ENCODE data around the gene ST3GAL5.
"Not testable (repeated sequence)": the region's sequence is repeated elsewhere in the genome, so short reads cannot be mapped to it uniquely, and the experiment has no call there.

ST3GAL5 gene

GRCh38 chr2:85915606-85916303, 27.0 kb upstream of the ST3GAL5 start:
- DNase-seq = no peak

DNA sequence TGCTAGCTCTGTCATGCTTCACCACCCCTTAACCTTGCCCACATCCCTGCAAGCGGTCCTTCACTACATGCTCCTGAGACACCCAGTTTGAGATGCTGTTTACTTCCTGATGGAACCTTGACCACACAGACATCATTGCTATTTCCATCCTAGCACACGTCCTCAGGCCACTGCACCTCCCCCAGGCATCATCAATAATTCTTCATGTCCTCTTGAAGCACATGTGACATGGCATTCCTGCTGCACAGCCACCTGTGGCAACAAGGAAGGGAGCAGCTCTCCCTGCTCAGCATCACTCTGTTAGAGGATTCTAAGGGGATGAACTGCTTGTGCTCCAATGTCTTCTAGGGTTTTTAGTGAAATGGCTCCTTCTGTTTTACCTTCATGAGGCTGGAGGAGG, 26.1 kb upstream of the ST3GAL5 start:
- DNase-seq = no peak

GRCh38 chr2:85913884-85914881, 25.4 kb upstream of the ST3GAL5 start:
- no peak for DNase-seq

DNA sequence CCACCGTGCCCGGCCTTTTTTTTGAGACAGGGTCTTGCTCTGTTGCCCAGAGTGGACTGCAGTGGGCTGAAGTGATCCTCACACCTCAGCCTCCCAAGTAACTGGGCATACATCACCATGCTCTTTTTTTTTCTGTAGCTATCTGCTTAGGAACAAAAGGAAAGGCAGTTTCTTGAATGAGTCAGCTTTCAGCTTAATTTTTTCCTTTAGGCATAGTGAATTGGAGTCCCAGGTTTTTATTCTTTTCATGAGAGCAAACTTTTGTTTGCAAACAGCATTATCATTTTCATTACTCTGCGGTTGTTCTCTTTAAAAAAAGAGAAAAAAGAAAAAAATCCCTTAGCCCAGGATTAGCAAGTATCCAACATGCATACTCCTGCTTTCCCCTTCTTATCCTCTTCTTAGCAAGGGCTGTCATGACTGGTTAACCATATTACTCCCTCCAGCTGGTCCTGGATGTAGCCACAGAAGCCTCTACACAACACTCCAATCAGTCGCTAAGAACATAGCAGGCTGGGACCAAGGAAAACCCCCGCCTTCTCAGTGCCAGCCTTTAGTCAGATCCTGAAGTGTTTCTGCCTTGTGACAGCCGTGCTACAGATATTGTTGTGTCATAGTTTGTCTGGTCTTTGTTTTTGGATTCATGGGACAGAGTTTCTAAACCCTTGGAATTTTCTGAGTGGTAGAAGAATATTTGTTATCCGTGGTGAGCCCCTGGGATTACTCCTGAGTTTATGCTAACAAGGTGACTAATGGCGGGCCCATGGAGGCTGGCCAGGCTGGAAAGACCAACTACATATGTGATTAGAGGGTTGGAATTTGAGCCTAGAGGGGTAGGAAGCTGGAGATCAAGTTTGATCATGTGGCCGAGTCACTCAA, 23.3 kb upstream of the ST3GAL5 start:
- no peak for DNase-seq

DNA sequence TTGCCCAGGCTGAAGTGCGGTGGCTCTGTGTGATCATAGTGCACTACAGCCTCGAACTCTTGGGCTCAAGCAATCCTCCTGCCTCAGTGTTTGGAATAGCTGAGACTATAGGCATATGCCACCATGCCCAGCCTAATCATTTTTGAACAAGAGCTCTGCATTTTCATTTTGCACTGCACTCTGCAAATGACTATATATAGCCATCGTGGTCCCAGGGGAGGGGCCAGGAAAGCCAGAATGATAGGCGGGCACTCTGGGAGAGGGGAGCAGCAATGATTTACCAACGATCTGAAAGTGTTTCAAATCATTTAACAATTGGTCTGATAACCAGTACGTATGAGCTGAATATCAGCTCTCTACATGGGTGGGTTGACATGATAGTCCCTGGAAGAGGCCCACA, 22.3 kb upstream of the ST3GAL5 start:
- DNase-seq = no peak

DNA sequence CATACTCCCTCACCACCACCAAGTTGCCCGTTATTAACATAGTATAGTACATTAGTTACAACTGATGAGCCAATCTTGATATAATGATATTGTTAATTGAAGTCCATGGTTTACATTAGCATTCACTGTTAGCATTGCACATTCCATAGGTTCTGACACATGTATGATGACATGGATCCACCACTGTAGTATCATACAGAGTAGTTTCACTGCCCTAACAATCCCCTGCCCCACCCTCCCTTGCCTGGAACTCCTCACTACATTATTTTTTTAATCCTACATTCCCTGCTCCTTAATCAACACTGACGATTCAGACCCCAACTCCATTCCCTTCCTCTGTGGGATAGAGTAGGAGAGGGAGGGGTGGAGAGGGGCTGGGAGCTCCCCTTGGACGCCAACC, 20.2 kb upstream of the ST3GAL5 start:
- DNase-seq = no peak

DNA sequence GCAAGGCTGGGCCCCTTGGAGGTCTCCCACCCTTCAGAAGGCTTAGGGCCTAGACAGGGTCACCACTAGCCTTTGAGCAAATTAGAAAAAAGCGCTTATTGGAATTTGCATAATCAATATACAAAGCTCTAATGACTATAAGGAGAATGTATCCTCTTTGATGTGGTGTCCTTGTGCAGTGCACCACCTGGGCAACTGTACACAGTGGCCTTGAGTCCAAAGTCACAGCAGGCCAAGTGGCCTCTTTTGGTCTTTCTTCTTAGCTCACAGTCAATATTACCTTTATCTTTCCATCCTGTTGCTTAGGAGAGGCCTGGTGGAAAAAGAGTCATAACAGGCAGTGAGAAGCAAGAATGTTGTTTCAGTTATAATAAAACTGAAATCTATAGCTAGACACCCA, 19.7 kb upstream of the ST3GAL5 start:
- no peak for DNase-seq

DNA sequence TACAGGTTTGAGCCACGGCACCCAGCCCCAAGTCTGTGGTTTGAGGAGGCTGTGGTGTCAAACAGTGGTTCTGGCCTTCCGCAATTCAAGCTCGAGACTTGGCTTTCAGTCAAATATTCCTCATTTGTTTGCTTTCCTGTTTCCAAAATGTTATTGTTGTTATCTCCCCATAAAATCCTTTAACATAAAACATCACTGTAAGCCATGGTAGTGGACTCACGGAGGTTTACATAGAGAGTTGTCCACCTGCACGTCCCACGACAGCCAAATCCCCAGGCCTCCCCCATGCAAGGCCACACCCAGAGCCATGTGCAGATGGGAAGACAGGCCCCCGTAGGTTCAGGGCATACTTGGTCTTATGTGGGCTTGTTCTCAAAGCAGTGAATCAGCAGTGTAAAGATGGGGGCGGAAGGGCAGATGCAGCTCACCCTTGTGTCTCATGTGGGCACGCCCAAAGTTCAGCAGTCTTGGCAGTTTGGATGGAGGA, 18.9 kb upstream of the ST3GAL5 start:
- no peak for DNase-seq

DNA sequence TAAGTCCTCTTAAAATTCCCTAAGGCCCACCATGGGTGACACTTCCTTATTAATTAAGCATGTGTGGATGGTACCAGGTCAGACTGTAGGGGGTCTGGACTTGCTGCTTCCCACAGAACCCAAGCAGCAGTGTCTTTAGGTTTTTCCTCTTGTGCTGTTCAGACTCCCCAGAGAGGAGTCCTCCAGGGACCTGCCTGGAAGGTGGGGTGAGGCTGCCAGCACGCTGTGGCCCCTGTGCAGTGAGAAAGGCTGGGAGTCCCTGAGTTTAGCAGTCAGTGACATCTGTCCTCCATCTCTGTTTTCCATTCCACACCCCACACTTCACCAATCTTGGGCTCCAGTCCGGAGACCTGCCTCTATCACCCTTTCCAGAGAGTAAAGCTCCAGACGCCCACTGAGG, 18.0 kb upstream of the ST3GAL5 start:
- no peak for DNase-seq

DNA sequence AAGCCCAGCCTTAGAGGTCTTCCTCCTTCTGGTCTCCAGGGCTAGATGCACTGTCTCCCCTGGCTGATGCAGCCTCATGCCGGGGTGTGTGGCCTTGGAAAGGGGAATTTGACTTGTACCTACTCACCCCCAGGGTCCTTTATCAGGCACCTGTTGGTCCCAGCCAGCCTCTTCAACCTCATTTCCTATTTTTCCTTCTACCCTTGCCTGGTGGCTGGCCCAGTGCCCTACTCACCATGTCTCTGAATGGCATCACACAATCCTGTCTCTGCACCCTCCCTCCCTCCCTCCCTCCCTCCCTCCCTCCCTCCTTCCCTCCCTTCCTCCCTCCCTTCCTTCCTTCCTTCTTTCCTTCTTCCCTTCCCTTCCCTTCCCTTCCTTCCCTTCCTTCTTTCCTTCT, 17.1 kb upstream of the ST3GAL5 start:
- DNase-seq = no peak

DNA sequence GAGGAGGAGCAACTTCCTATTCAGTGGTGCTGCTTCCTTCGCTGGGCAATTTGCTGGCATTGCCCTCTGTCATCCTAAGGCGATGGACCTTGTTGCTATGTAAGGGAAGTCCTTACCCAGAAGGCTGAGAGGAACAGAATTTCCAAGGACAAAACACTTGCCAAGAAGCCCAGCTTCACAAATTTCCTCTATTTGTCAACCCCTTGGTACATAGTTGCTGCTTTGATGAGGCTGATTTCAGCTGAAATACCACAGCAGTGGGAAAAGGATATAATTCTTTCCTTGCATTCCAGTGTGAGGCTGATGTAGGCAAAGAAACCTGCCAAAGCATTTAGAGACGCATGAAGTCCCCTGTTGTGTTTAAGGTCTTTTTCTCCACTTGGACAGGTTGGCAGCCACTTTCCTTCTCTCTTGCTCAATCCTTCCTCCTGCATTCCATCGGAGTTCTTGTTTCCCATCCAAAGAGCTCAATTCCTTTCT, 16.4 kb upstream of the ST3GAL5 start:
- DNase-seq = no peak

DNA sequence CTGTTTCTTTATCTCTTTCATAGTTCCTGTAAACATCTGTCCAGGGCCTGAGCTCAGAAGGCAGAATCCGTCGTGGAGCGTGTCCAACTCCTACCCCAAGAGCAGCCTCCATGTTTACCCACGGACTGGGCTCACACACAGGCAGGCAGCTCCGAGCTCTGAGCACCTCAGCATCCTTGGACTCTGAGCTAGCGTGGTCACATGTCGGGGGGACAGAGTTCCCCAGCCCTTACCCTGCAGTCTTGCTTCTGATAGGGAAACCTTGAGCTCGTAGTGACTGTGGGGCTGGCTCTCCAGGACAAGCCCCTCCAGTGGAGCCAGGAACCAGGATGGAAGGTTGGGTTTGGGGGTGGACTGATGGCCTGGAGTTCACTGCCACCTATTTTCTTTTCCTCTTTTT, 15.1 kb upstream of the ST3GAL5 start:
- DNase-seq = no peak

GRCh38 chr2:85902496-85902895, 13.7 kb upstream of the ST3GAL5 start:
- DNase-seq = no peak

DNA sequence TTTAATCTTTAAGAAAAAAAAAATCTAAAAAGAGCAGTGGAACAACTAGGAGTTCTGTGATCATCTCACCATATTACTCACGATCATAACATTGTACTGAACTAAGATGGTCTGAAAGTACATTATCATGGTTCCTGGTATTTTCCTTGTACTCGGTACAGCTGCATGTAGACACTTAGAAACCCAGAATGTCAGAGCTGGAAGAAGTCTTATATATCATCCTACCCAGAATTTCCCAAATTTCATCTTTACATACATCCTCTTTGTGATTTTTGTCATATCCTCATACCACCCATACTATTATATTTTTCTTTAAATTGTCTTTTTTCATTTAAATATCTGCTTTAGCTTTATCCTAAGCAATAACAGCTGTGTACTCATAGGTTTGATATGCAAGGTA, 12.4 kb upstream of the ST3GAL5 start:
- DNase-seq = no peak

DNA sequence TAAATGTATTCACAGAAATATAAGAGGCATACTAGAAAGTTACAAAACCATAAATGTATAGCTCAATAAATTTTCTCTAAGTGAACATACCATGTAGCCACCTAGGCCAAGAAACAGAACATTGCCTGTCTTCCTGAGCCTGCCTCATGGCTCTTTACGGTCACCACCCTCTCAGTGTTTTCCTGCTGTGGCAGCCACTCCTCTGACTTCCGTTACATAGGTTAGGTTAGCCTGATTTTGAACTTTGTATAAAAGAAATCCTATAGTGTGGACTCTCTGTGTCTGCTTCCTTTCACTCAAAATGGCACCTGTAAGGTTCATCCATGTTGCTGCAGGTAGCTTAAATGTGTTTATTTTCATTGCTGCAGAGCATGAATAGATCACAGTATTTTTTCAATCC, 11.6 kb upstream of the ST3GAL5 start:
- DNase-seq = no peak

DNA sequence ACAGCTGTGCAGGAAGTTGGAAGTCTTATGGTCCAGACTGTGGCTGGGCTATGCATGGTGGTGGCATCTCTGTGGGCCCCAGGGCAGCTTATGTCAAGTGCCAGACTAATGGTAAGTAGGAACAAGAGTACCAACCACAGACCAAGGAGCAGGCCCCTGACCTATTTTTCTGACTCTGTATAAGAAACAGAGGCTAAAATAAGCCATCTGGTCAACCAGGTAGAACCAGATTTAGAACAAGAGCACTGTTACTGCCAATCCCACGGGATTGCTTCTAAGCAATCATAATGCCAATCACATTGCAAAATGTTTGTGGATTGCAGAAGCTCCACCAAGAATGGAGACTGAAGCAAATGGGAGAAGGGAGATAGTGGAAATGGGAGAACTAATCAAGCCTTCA, 11.1 kb upstream of the ST3GAL5 start:
- no peak for DNase-seq

DNA sequence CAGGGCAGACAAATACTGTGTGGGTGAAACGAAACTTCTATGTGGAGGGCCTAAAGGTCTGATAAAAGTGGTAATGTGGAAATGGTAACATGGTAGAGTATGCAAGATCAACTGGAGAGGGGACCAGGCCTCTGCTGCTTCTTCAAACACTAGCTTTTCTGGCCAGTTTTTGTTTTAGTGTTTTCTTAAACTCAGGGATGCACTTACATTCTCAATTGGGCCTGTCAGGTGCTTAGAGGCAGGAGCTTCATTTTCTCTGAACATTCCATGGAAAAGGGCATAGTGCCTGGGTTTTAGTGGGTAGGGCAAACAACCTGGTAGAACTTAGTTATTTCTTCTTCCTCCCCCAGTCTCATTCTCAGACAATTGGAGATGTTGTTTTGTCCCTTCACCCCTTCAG, 10.5 kb upstream of the ST3GAL5 start:
- no peak for DNase-seq

- DNase-seq = no peak
These were observed 10.1 kb upstream of the ST3GAL5 start for GRCh38 chr2:85898881-85899280.

- not testable (repeated sequence) for DNase-seq
These were observed 5.9 kb upstream of the ST3GAL5 start for GRCh38 chr2:85894554-85895278.

- no peak for DNase-seq
These were observed 4.9 kb upstream of the ST3GAL5 start for GRCh38 chr2:85893428-85894258.

Measured in COR-L47 (cell line).